ENCODE results near the gene AMBP. TPM values are rescaled to one million over a fixed set of nuclear protein-coding genes. Genes with fewer than 3 reads are reported as not detected.

AMBP gene
- total and polyA plus RNA-seq, 4 donors: 3,440 to 6,678 (median 4,863) TPM

DNA sequence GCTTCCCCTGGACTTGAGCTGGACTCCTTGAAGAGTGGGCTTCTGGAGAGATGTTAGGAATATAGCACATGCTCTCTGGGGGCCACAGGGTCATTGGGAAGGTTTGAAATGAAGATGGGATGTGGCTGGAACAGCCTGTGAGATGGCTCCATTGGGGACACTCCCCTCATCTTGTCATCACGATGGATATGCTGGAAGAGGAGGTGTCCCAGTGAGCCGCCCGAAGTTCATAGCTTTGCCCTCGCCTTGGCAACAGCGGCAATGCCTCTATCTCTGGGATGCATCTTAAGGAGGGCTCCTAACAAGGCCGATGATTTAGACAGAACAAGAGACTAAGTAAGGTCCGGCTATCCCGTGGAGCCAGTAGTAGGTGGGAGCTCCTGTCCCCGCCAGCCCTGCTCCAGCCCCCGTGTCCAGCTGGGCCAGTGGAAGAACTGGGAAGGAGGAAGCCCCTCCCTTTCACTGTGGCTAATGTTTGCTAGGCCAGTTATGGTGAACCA lies 23.9 kb downstream of the AMBP start:
- 79% methylated on average over 10 of the region's 10 CpGs for WGBS
- H3K36me3 ChIP-seq (ENCODE audit: control insufficient read depth in 4 of 4, insufficient read depth in 3 of 4, low read depth in 1 of 4, low read length in 3 of 4): peaks cover 5 to 13% (median 7%) of the 10 kb centered on the region in 4 donors
- H3K9ac ChIP-seq (ENCODE audit: low read depth in 1 of 2, low read length in 2 of 2): no peak overlapping the region
- H3K4me3 ChIP-seq (ENCODE audit: low read depth in 1 of 3, low read length in 3 of 3): no peak overlapping the region
- peak; percentile 14 for DNase-seq (ENCODE audit: low spot score)
- H3K27me3 ChIP-seq (ENCODE audit: control insufficient read depth in 4 of 4, insufficient read depth in 4 of 4, low read length in 3 of 4): no peaks in the 10 kb centered on the region
- no peaks in the 10 kb centered on the region for H3K4me1 ChIP-seq (ENCODE audit: control insufficient read depth in 4 of 4, insufficient read depth in 4 of 4, low read length in 3 of 4)
- H3K9me3 ChIP-seq (ENCODE audit: control insufficient read depth in 4 of 4, low read length in 3 of 4): no peaks in the 10 kb centered on the region
- H3K27ac ChIP-seq (ENCODE audit: low read depth in 1 of 2, low read length in 2 of 2): no peak overlapping the region
- TF ChIP-seq SP1 (IDR thresholded peaks at IDR 0.05) (no peak), RXRA (IDR thresholded peaks at IDR 0.05) (no peak), RAD21 (IDR thresholded peaks at IDR 0.05) (no peak), FOXA1 (IDR thresholded peaks at IDR 0.05) (no peak), FOXA2 (IDR thresholded peaks at IDR 0.05) (no peak), HNF4G (IDR thresholded peaks at IDR 0.05) (no peak), JUND (IDR thresholded peaks at IDR 0.05) (no peak), EGR1 (IDR thresholded peaks at IDR 0.05; ENCODE audit: low read depth in 2 of 2) (no peak), TAF1 (conservative IDR thresholded peaks at IDR 0.05) (no peak), YY1 (IDR thresholded peaks at IDR 0.05) (no peak), GABPA (IDR thresholded peaks at IDR 0.05 in 1 of 2, conservative IDR thresholded peaks at IDR 0.05 in 1 of 2) (no peak), NR2F2 (IDR thresholded peaks at IDR 0.05) (no peak)
- TF ChIP-seq, protein P1, sequence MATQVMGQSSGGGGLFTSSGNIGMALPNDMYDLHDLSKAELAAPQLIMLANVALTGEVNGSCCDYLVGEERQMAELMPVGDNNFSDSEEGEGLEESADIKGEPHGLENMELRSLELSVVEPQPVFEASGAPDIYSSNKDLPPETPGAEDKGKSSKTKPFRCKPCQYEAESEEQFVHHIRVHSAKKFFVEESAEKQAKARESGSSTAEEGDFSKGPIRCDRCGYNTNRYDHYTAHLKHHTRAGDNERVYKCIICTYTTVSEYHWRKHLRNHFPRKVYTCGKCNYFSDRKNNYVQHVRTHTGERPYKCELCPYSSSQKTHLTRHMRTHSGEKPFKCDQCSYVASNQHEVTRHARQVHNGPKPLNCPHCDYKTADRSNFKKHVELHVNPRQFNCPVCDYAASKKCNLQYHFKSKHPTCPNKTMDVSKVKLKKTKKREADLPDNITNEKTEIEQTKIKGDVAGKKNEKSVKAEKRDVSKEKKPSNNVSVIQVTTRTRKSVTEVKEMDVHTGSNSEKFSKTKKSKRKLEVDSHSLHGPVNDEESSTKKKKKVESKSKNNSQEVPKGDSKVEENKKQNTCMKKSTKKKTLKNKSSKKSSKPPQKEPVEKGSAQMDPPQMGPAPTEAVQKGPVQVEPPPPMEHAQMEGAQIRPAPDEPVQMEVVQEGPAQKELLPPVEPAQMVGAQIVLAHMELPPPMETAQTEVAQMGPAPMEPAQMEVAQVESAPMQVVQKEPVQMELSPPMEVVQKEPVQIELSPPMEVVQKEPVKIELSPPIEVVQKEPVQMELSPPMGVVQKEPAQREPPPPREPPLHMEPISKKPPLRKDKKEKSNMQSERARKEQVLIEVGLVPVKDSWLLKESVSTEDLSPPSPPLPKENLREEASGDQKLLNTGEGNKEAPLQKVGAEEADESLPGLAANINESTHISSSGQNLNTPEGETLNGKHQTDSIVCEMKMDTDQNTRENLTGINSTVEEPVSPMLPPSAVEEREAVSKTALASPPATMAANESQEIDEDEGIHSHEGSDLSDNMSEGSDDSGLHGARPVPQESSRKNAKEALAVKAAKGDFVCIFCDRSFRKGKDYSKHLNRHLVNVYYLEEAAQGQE (IDR thresholded peaks at IDR 0.05): no peak
- TF ChIP-seq, protein P2, sequence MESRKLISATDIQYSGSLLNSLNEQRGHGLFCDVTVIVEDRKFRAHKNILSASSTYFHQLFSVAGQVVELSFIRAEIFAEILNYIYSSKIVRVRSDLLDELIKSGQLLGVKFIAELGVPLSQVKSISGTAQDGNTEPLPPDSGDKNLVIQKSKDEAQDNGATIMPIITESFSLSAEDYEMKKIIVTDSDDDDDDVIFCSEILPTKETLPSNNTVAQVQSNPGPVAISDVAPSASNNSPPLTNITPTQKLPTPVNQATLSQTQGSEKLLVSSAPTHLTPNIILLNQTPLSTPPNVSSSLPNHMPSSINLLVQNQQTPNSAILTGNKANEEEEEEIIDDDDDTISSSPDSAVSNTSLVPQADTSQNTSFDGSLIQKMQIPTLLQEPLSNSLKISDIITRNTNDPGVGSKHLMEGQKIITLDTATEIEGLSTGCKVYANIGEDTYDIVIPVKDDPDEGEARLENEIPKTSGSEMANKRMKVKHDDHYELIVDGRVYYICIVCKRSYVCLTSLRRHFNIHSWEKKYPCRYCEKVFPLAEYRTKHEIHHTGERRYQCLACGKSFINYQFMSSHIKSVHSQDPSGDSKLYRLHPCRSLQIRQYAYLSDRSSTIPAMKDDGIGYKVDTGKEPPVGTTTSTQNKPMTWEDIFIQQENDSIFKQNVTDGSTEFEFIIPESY (IDR thresholded peaks at IDR 0.05): no peak
- TF ChIP-seq, protein P3, sequence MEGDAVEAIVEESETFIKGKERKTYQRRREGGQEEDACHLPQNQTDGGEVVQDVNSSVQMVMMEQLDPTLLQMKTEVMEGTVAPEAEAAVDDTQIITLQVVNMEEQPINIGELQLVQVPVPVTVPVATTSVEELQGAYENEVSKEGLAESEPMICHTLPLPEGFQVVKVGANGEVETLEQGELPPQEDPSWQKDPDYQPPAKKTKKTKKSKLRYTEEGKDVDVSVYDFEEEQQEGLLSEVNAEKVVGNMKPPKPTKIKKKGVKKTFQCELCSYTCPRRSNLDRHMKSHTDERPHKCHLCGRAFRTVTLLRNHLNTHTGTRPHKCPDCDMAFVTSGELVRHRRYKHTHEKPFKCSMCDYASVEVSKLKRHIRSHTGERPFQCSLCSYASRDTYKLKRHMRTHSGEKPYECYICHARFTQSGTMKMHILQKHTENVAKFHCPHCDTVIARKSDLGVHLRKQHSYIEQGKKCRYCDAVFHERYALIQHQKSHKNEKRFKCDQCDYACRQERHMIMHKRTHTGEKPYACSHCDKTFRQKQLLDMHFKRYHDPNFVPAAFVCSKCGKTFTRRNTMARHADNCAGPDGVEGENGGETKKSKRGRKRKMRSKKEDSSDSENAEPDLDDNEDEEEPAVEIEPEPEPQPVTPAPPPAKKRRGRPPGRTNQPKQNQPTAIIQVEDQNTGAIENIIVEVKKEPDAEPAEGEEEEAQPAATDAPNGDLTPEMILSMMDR (IDR thresholded peaks at IDR 0.05; ENCODE audit: low read depth, low read length, missing input control): no peak
- TF ChIP-seq, protein P4, sequence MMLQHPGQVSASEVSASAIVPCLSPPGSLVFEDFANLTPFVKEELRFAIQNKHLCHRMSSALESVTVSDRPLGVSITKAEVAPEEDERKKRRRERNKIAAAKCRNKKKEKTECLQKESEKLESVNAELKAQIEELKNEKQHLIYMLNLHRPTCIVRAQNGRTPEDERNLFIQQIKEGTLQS (IDR thresholded peaks at IDR 0.05): no peak
- TF ChIP-seq, protein P5, sequence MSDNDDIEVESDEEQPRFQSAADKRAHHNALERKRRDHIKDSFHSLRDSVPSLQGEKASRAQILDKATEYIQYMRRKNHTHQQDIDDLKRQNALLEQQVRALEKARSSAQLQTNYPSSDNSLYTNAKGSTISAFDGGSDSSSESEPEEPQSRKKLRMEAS (IDR thresholded peaks at IDR 0.05): no peak
